Measurements from ENCODE around the gene TMEM273. TPM values are rescaled to one million over a fixed set of nuclear protein-coding genes. Genes with fewer than 3 reads are reported as not detected.
A peak's percentile ranks its signal among the peaks of the same experiment; 100 is the strongest.

The TMEM273 gene
- total and polyA plus RNA-seq, 2 of the 4 experiments (the other 2 are of a cell fraction), result not detected

DNA sequence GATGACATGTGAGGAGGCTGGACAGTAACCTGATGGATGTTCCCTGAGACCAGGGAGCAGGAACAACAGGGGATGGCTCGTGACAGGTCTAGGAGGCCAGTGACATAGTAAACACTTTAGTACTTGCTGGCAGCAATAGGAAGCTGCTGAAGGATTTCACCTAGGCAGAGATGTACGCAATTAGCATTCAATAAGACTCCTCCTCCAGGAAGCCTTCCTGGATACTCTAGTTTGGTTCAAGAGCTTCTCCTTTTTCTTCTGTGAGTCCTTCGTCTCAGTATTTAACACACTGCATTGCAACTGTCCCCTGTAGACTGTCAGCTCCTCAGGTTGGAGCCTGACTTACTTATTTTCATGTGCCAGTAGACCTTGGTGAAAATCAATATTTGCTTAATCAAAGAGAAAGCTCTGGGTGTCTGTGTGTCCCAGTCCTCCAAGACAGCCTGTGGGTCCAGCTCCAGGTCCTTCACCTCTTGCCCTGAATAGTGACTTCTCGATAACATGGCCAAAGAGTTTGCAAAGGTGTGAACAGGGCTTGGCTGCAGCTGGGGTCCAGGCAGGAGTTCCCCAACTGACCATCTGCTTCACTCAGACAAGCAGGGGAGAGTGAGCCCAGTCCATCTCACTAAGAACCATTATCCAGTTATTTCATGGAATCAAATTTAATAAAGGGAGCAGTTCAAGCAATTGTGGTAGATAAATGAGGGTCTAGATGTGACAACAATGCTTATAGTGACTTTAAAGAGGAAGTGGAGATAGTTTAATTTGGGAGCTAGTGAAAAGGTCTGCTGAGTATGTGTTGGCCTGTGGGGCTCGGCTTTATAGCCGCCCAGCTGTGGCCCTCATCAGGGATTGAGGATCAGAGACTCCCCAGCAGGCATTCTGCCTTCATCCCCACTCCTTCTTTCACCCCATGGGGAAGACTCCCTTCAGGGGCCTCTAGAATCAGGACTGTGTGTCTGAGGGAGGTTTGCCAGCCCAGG is 9.4 kb downstream of the TMEM273 start:
- peak overlapping the region in 1 of 2 experiments; percentile 89; a peak in 1 of 4 replicates for H4K8ac ChIP-seq (ENCODE audit: low read depth in 2 of 2, low read length in 2 of 2)
- TF ChIP-seq CEBPB (IDR thresholded peaks at IDR 0.05; ENCODE audit: low read depth, low read length), result no peak
- TF ChIP-seq NFE2L2 (IDR thresholded peaks at IDR 0.05; ENCODE audit: low read depth, low read length), result no peak
- TF ChIP-seq BHLHE40 (IDR thresholded peaks at IDR 0.05; ENCODE audit: low read depth, low read length), result no peak
- TF ChIP-seq MAZ (IDR thresholded peaks at IDR 0.05; ENCODE audit: borderline replicate concordance, low read depth, low read length), result no peak
- TF ChIP-seq CHD1 (IDR thresholded peaks at IDR 0.05; ENCODE audit: low read depth, low read length), result no peak
- no peak; the same call in 1 of the 2 replicates for TF ChIP-seq POLR2A (IDR thresholded peaks at IDR 0.05; ENCODE audit: low read depth, low read length)
- TF ChIP-seq MXI1 (IDR thresholded peaks at IDR 0.05; ENCODE audit: borderline replicate concordance, low read depth, low read length), result no peak
- H4K20me1 ChIP-seq (ENCODE audit: insufficient read depth, low read length), result no peaks in the 10 kb centered on the region
- no peaks in the 10 kb centered on the region for H3K36me3 ChIP-seq (ENCODE audit: control insufficient read depth, insufficient read depth, low read length)
- H3K79me1 ChIP-seq (ENCODE audit: low read depth in 1 of 2, low read length in 2 of 2), result no peaks in the 10 kb centered on the region
- peak overlapping the region; percentile 97 for H2BK120ac ChIP-seq (ENCODE audit: low read depth, low read length)
- 94% methylated on average over 3 of the region's 6 CpGs; no CpG with 5 or more reads in 1 of the 2 experiments for WGBS, 2 experiments (ENCODE audit: extremely low coverage in 2 of 2, insufficient read length in 1 of 2)
- H2BK5ac ChIP-seq (ENCODE audit: low read depth, low read length, poor library complexity, severe bottlenecking), result peak overlapping the region; percentile 91
- H2BK20ac ChIP-seq (ENCODE audit: low read depth, low read length), result peak overlapping the region; percentile 97
- POLR2A ChIA-PET (ENCODE audit: unreplicated experiment), result no interaction called here
- BruUV-seq (replicated peaks), result no TSS peak
- H4K91ac ChIP-seq (ENCODE audit: insufficient read depth, low read depth, low read length), result peak overlapping the region; percentile 95
- no peak overlapping the region; the same call in 1 of the 2 replicates for H3K18ac ChIP-seq (ENCODE audit: low read depth, low read length)
- intact Hi-C loops (cut with micrococcal nuclease), result no loop called here
- H3K4me2 ChIP-seq (ENCODE audit: low read depth, low read length), result no peak overlapping the region
- peak overlapping the region; percentile 80 for H2AK5ac ChIP-seq (ENCODE audit: low read depth, low read length)
- no peak overlapping the region for H2AK9ac ChIP-seq (replicated peaks; ENCODE audit: low read depth, low read length, poor library complexity)
- ATAC-seq (ENCODE audit: low read depth) (no peak), DNase-seq (no peak)
- peak overlapping the region; percentile 99; the same call in 1 of the 2 replicates for H3K4ac ChIP-seq (ENCODE audit: low read depth, low read length)
- no peak overlapping the region for H3K9ac ChIP-seq (ENCODE audit: low read depth, low read length)
- H2AFZ ChIP-seq (replicated peaks; ENCODE audit: low read length, poor library complexity), result no peak overlapping the region
- CTCF ChIA-PET, result interaction anchor here (1.1 kb wide), 1 partner anchor 169 kb away, joined by 4 read pairs; no protein-coding TSS in a partner anchor
- peaks cover 25% of the 10 kb centered on the region for H3K9me1 ChIP-seq (ENCODE audit: insufficient read depth, low read length)
- peak overlapping the region; percentile 87; the same call in 2 of the 3 replicates for H2BK15ac ChIP-seq (ENCODE audit: low read depth, low read length)
- no peak overlapping the region for H3K4me3 ChIP-seq (ENCODE audit: insufficient read depth, low read depth, low read length)
- no peaks in the 10 kb centered on the region for H3K27me3 ChIP-seq (ENCODE audit: control insufficient read depth, insufficient read depth, low read length)
- H3K27ac ChIP-seq (ENCODE audit: insufficient read depth, low read length), result no peak overlapping the region
- dilution Hi-C loops (cut with HindIII; ENCODE audit: low sequenced_read_pairs, unreplicated experiment), result no loop called here
- no peaks in the 10 kb centered on the region for H3K9me3 ChIP-seq (ENCODE audit: control insufficient read depth, insufficient read depth, low read length)
- no peak overlapping the region for H3K23ac ChIP-seq (ENCODE audit: low read depth, low read length)
- H3K4me1 ChIP-seq (ENCODE audit: control insufficient read depth, insufficient read depth, low read length), result peaks cover 14% of the 10 kb centered on the region
- in situ Hi-C loops (cut with MboI; ENCODE audit: low sequenced_read_pairs), result no loop called here
- no peak overlapping the region; the same call in 1 of the 2 replicates for H3K14ac ChIP-seq (replicated peaks; ENCODE audit: low read depth, low read length)
- H4K5ac ChIP-seq (ENCODE audit: low read depth, low read length), result no peak overlapping the region
- no peak overlapping the region for H3K56ac ChIP-seq (ENCODE audit: extremely low read depth, insufficient read depth, low read length)
